IMR-90 (cell line): Measurements from ENCODE around the gene RMDN3. TPM values are rescaled to one million over a fixed set of nuclear protein-coding genes. Genes with fewer than 3 reads are reported as not detected.

Experiments used
- ATAC-seq: fragments of 200-7000 bp; cut with Tn5 transposase; 2 replicates; pipeline ENCODE4 v1.9.1; 2020; ENCODE audit warnings: low read depth, mild to moderate bottlenecking, moderate library complexity
- BruUV-seq: library from RNA; stranded (reverse); fragments of 400-500 nt; replicated peaks from 2 replicates; lab custom pipeline; 2021; lab: Mats Ljungman, UMichigan
- CTCF ChIA-PET: fragments of 300-600 bp; formaldehyde crosslinking; extraction: SDS; loops from one replicate; lab custom pipeline; 2021; ENCODE audit warnings: antibody characterized with exemption; lab: Yijun Ruan, JAX
- POLR2A ChIA-PET: fragments of 300-600 bp; sonication (Branson Sonifier 250); formaldehyde crosslinking; loops from one replicate; lab custom pipeline; 2022; ENCODE audit warnings: antibody characterized with exemption; ENCODE audit not compliant: unreplicated experiment; lab: Charles Lee
- DNase-seq: peaks from one replicate; pipeline ENCODE4 v3.0.0; 2013
- H2AFZ ChIP-seq: replicated peaks from 2 replicates; pipeline ENCODE3; 2013; ENCODE audit warnings: low read length, mild to moderate bottlenecking; ENCODE audit not compliant: poor library complexity
- H2AK5ac ChIP-seq: 2 replicates; pipeline ENCODE4 v1.6.1; 2013; ENCODE audit warnings: low read depth, low read length, inconsistent platforms
- H2AK9ac ChIP-seq: replicated peaks from 2 replicates; pipeline ENCODE3; 2013; ENCODE audit warnings: mild to moderate bottlenecking, low read depth, low read length, moderate library complexity; ENCODE audit not compliant: poor library complexity
- H2BK120ac ChIP-seq: 2 replicates; pipeline ENCODE4 v1.6.1; 2013; ENCODE audit warnings: low read depth, low read length, inconsistent platforms
- H2BK15ac ChIP-seq: 3 replicates; pipeline ENCODE4 v1.6.1; 2013; ENCODE audit warnings: low read depth, low read length, inconsistent platforms
- H2BK20ac ChIP-seq: 2 replicates; pipeline ENCODE4 v1.6.1; 2013; ENCODE audit warnings: low read depth, mild to moderate bottlenecking, inconsistent platforms, low read length, moderate library complexity
- H2BK5ac ChIP-seq: 2 replicates; pipeline ENCODE4 v1.6.1; 2013; ENCODE audit warnings: mild to moderate bottlenecking, low read depth, low read length, inconsistent platforms; ENCODE audit not compliant: poor library complexity, severe bottlenecking
- H3K14ac ChIP-seq: replicated peaks from 2 replicates; pipeline ENCODE4 v1.6.1; 2013; ENCODE audit warnings: low read depth, low read length, inconsistent platforms
- H3K18ac ChIP-seq: 2 replicates; pipeline ENCODE4 v1.6.1; 2013; ENCODE audit warnings: low read depth, low read length, control low read depth
- H3K23ac ChIP-seq: 2 replicates; pipeline ENCODE4 v1.6.1; 2013; ENCODE audit warnings: low read depth, low read length, inconsistent platforms
- H3K27ac ChIP-seq: 2 replicates; pipeline ENCODE4 v1.5.1; 2013; ENCODE audit warnings: mild to moderate bottlenecking, control low read depth, low read length; ENCODE audit not compliant: insufficient read depth
- H3K27me3 ChIP-seq: 2 replicates; pipeline ENCODE4 v1.6.1; 2013; ENCODE audit warnings: low read length; ENCODE audit not compliant: control insufficient read depth, insufficient read depth
- H3K36me3 ChIP-seq: 2 replicates; pipeline ENCODE4 v1.6.1; 2013; ENCODE audit warnings: low read length, mixed read lengths; ENCODE audit not compliant: control insufficient read depth, insufficient read depth
- H3K4ac ChIP-seq: 2 replicates; pipeline ENCODE4 v1.6.1; 2013; ENCODE audit warnings: low read depth, low read length, inconsistent platforms
- H3K4me1 ChIP-seq: 2 replicates; pipeline ENCODE4 v1.6.1; 2013; ENCODE audit warnings: low read length, mixed read lengths; ENCODE audit not compliant: control insufficient read depth, insufficient read depth
- H3K4me2 ChIP-seq: 2 replicates; pipeline ENCODE4 v1.6.1; 2013; ENCODE audit warnings: low read depth, mild to moderate bottlenecking, control low read depth, low read length, moderate library complexity
- H3K4me3 ChIP-seq: 2 replicates; pipeline ENCODE4 v1.5.1; 2013; ENCODE audit warnings: low read depth, mild to moderate bottlenecking, control low read depth, low read length, moderate library complexity; ENCODE audit not compliant: insufficient read depth
- H3K56ac ChIP-seq: 2 replicates; pipeline ENCODE4 v1.6.1; 2013; ENCODE audit warnings: low read length, inconsistent platforms; ENCODE audit not compliant: insufficient read depth; ENCODE audit errors: extremely low read depth
- H3K79me1 ChIP-seq, 2 experiments: 2 replicates each; pipeline ENCODE4 v1.6.1; 2013; ENCODE audit warnings: low read length in 2 of 2, inconsistent platforms in 1 of 2, low read depth in 1 of 2
- H3K9ac ChIP-seq: 2 replicates; pipeline ENCODE4 v1.6.1; 2013; ENCODE audit warnings: low read depth, low read length, control low read depth
- H3K9me1 ChIP-seq: 2 replicates; pipeline ENCODE4 v1.6.1; 2013; ENCODE audit warnings: low read length, inconsistent platforms; ENCODE audit not compliant: insufficient read depth
- H3K9me3 ChIP-seq: 2 replicates; pipeline ENCODE4 v1.6.1; 2013; ENCODE audit warnings: low read length; ENCODE audit not compliant: control insufficient read depth, insufficient read depth
- H4K20me1 ChIP-seq: 2 replicates; pipeline ENCODE4 v1.6.1; 2013; ENCODE audit warnings: low read length, inconsistent platforms; ENCODE audit not compliant: insufficient read depth
- H4K5ac ChIP-seq: 2 replicates; pipeline ENCODE4 v1.6.1; 2013; ENCODE audit warnings: mild to moderate bottlenecking, low read depth, low read length, control low read depth
- H4K8ac ChIP-seq, 2 experiments: 2 replicates each; pipeline ENCODE4 v1.6.1; 2013; ENCODE audit warnings: low read depth in 2 of 2, low read length in 2 of 2, control low read depth in 1 of 2, inconsistent platforms in 1 of 2
- H4K91ac ChIP-seq: 2 replicates; pipeline ENCODE4 v1.6.1; 2013; ENCODE audit warnings: low read depth, low read length, inconsistent platforms; ENCODE audit not compliant: insufficient read depth
- BHLHE40 ChIP-seq: fragments of 150-350 bp; IDR thresholded peaks from 2 replicates; pipeline ENCODE4 v1.6.1; 2016; ENCODE audit warnings: mild to moderate bottlenecking, low read depth, low read length
- CEBPB ChIP-seq: IDR thresholded peaks from 2 replicates; pipeline ENCODE4 v1.6.1; 2012; ENCODE audit warnings: low read depth, low read length, improper control_type of control experiment
- CHD1 ChIP-seq: IDR thresholded peaks from 2 replicates; pipeline ENCODE4 v1.6.1; 2012; ENCODE audit warnings: low read depth, low read length, improper control_type of control experiment
- CTCF ChIP-seq: conservative IDR thresholded peaks from 2 replicates; pipeline ENCODE4 v1.5.1; 2012; ENCODE audit warnings: mild to moderate bottlenecking, low read depth, low read length, improper control_type of control experiment
- MAFK ChIP-seq: IDR thresholded peaks from 2 replicates; pipeline ENCODE4 v1.6.1; 2012; ENCODE audit warnings: low read depth, low read length, improper control_type of control experiment
- MAZ ChIP-seq: IDR thresholded peaks from 2 replicates; pipeline ENCODE4 v1.6.1; 2012; ENCODE audit warnings: low read depth, mild to moderate bottlenecking, low read length, improper control_type of control experiment, moderate library complexity, borderline replicate concordance
- MXI1 ChIP-seq: IDR thresholded peaks from 2 replicates; pipeline ENCODE4 v1.6.1; 2012; ENCODE audit warnings: low read depth, mild to moderate bottlenecking, low read length, moderate library complexity, borderline replicate concordance
- RAD21 ChIP-seq: IDR thresholded peaks from 2 replicates; pipeline ENCODE4 v1.6.1; 2012; ENCODE audit warnings: low read length, improper control_type of control experiment
- RCOR1 ChIP-seq: IDR thresholded peaks from 2 replicates; pipeline ENCODE4 v1.6.1; 2012; ENCODE audit warnings: mild to moderate bottlenecking, low read length, improper control_type of control experiment; ENCODE audit not compliant: insufficient replicate concordance
- RFX5 ChIP-seq: IDR thresholded peaks from 2 replicates; pipeline ENCODE4 v1.8.0; 2012; ENCODE audit warnings: low read depth, mild to moderate bottlenecking, low read length, moderate library complexity
- SMC3 ChIP-seq: fragments of 150-350 bp; IDR thresholded peaks from 2 replicates; pipeline ENCODE4 v1.6.1; 2016; ENCODE audit warnings: low read depth, mild to moderate bottlenecking, antibody characterized with exemption, low read length, moderate library complexity
- USF2 ChIP-seq: fragments of 150-350 bp; IDR thresholded peaks from 2 replicates; pipeline ENCODE4 v1.6.1; 2017; ENCODE audit warnings: mild to moderate bottlenecking, antibody characterized with exemption, low read length, low read depth
- WGBS, 2 experiments: methylation state at CpG; one replicate each; pipeline versions ENCODE4 v1.1.5 to v1.1.7; 2013; ENCODE audit warnings: missing lambda C conversion rate in 2 of 2; ENCODE audit not compliant: insufficient read length in 1 of 2; ENCODE audit errors: extremely low coverage in 2 of 2; 5-methylcytosine and 5-hydroxymethylcytosine counted together
- dilution Hi-C: fragments of 300-500 bp; cut with HindIII; formaldehyde crosslinking; loops from one replicate; pipeline ENCODE4 v1.14.3; 2018; ENCODE audit warnings: low sequenced_read_pairs; ENCODE audit not compliant: unreplicated experiment
- in situ Hi-C: fragments of 300-500 bp; cut with MboI; formaldehyde crosslinking; loops from 3 replicates; pipeline ENCODE4 v1.14.3; 2019; ENCODE audit warnings: low sequenced_read_pairs, inconsistent platforms, mixed read lengths
- intact Hi-C: fragments of 100-400 bp; cut with micrococcal nuclease; formaldehyde crosslinking; loops from 2 replicates; pipeline ENCODE4 v1.10.0; 2022
- polyA plus RNA-seq, 3 experiments: library from polyadenylated mRNA; depleted of rRNA; stranded (reverse); fragments of >200 nt; gene quantifications; 2 replicates each; pipeline ENCODE4 v1.2.3, GENCODE V29; 2012; ENCODE audit warnings: low replicate concordance in 1 of 3
- total RNA-seq: library from RNA; depleted of rRNA; stranded (reverse); fragments of >200 nt; gene quantifications from 2 replicates; pipeline ENCODE4 v1.2.3, GENCODE V29; 2012
- TF ChIP-seq, protein P1 (sequence below): fragments of 150-350 bp; IDR thresholded peaks from 2 replicates; pipeline ENCODE4 v1.6.1; 2016; ENCODE audit warnings: low read depth, mild to moderate bottlenecking, low read length, moderate library complexity, borderline replicate concordance

Gene RMDN3
- total and polyA plus RNA-seq, 2 of the 4 experiments (the other 2 are of a cell fraction), result 14.7 to 25.7 TPM

GRCh38 chr15:40722354-40722753 is 32.7 kb downstream of the RMDN3 start:
- in situ Hi-C loops, result no loop called here
- DNase-seq (no peak), ATAC-seq (no peak)
- Histone ChIP-seq H3K4me3 (no peak overlapping the region), H3K4me1 (no peaks in the 10 kb centered on the region), H2AK5ac (no peak overlapping the region), H4K91ac (no peak overlapping the region), H3K79me1 (no peaks in the 10 kb centered on the region), H3K9me1 (no peaks in the 10 kb centered on the region), H4K8ac (no peak overlapping the region), H2BK5ac (no peak overlapping the region), H3K9ac (no peak overlapping the region), H2AFZ (no peak overlapping the region), H2BK120ac (no peak overlapping the region), H3K56ac (no peak overlapping the region), H3K14ac (no peak overlapping the region), H3K23ac (no peak overlapping the region), H2AK9ac (no peak overlapping the region), H3K9me3 (no peaks in the 10 kb centered on the region), H3K4ac (no peak overlapping the region), H3K27me3 (no peaks in the 10 kb centered on the region), H4K5ac (no peak overlapping the region), H3K27ac (no peak overlapping the region), H2BK15ac (no peak overlapping the region), H3K36me3 (0 out of 2 replicates have a peak, but pooled peaks cover 1% of the 10 kb centered on the region), H3K18ac (no peak overlapping the region), H4K20me1 (no peaks in the 10 kb centered on the region), H3K4me2 (no peak overlapping the region), H2BK20ac (no peak overlapping the region)
- BruUV-seq, result no TSS peak
- TF ChIP-seq CHD1, result no peak
- TF ChIP-seq CTCF, result no peak
- no peak for TF ChIP-seq RAD21
- TF ChIP-seq BHLHE40, result no peak
- TF ChIP-seq SMC3, result no peak
- TF ChIP-seq CEBPB, result no peak
- TF ChIP-seq, protein P1, sequence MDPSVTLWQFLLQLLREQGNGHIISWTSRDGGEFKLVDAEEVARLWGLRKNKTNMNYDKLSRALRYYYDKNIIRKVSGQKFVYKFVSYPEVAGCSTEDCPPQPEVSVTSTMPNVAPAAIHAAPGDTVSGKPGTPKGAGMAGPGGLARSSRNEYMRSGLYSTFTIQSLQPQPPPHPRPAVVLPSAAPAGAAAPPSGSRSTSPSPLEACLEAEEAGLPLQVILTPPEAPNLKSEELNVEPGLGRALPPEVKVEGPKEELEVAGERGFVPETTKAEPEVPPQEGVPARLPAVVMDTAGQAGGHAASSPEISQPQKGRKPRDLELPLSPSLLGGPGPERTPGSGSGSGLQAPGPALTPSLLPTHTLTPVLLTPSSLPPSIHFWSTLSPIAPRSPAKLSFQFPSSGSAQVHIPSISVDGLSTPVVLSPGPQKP, result no peak
- no peak for TF ChIP-seq RCOR1
- TF ChIP-seq USF2, result no peak
- TF ChIP-seq MAFK, result no peak
- TF ChIP-seq MXI1, result no peak
- no peak for TF ChIP-seq MAZ
- no peak for TF ChIP-seq RFX5
- CTCF ChIA-PET, result no interaction called here
- dilution Hi-C loops, result no loop called here
- POLR2A ChIA-PET, result no interaction called here
- WGBS, 2 experiments, result 100% methylated on average over 1 of the region's 4 CpGs; no CpG with 5 or more reads in 1 of the 2 experiments
- intact Hi-C loops, result no loop called here
